IPS-20b (cell line): ENCODE data around the gene ZNF407.

Experiments
- H3K27ac ChIP-seq: one replicate; pipeline ENCODE4 v1.5.1; 2013; ENCODE audit warnings: low read length
- H3K27me3 ChIP-seq: 2 replicates; pipeline ENCODE4 v1.6.1; 2013; ENCODE audit warnings: mild to moderate bottlenecking, low read length, inconsistent platforms; ENCODE audit not compliant: insufficient read depth
- H3K36me3 ChIP-seq: 2 replicates; pipeline ENCODE4 v1.6.1; 2013; ENCODE audit warnings: low read depth, mild to moderate bottlenecking, inconsistent platforms, low read length, moderate library complexity; ENCODE audit not compliant: insufficient read depth
- H3K4me1 ChIP-seq: 2 replicates; pipeline ENCODE4 v1.6.1; 2013; ENCODE audit warnings: mild to moderate bottlenecking, control low read depth, inconsistent platforms, low read length, moderate library complexity; ENCODE audit not compliant: insufficient read depth
- H3K4me3 ChIP-seq: 2 replicates; pipeline ENCODE4 v1.5.1; 2013; ENCODE audit warnings: mild to moderate bottlenecking, low read length, inconsistent platforms
- H3K9ac ChIP-seq: 2 replicates; pipeline ENCODE4 v1.6.1; 2013; ENCODE audit warnings: low read depth, mild to moderate bottlenecking, inconsistent platforms, low read length, moderate library complexity
- H3K9me3 ChIP-seq: 2 replicates; pipeline ENCODE4 v1.6.1; 2013; ENCODE audit warnings: mild to moderate bottlenecking, low read depth, low read length, inconsistent platforms; ENCODE audit not compliant: insufficient read depth

Gene ZNF407

GRCh38 chr18:74652392-74652988 lies 54.8 kb downstream of the ZNF407 start:
- H3K9me3 ChIP-seq: no peaks in the 10 kb centered on the region
- no peak overlapping the region for H3K27ac ChIP-seq
- H3K4me3 ChIP-seq: no peak overlapping the region
- no peaks in the 10 kb centered on the region for H3K27me3 ChIP-seq
- H3K4me1 ChIP-seq: no peaks in the 10 kb centered on the region
- no peaks in the 10 kb centered on the region for H3K36me3 ChIP-seq
- no peak overlapping the region for H3K9ac ChIP-seq

- Histone ChIP-seq H3K4me3 (no peak overlapping the region), H3K27me3 (no peaks in the 10 kb centered on the region), H3K4me1 (no peaks in the 10 kb centered on the region), H3K27ac (no peak overlapping the region), H3K9me3 (no peaks in the 10 kb centered on the region), H3K9ac (no peak overlapping the region), H3K36me3 (no peaks in the 10 kb centered on the region)
Observed at GRCh38 chr18:74654638-74655037, 57.0 kb downstream of the ZNF407 start.

- Histone ChIP-seq H3K4me3 (no peak overlapping the region), H3K9ac (no peak overlapping the region), H3K4me1 (peaks cover 3% of the 10 kb centered on the region; the same call in 1 of the 2 replicates), H3K27ac (no peak overlapping the region), H3K27me3 (no peaks in the 10 kb centered on the region), H3K36me3 (no peaks in the 10 kb centered on the region), H3K9me3 (no peaks in the 10 kb centered on the region)
Observed at GRCh38 chr18:74661008-74661407, 63.3 kb downstream of the ZNF407 start.

GRCh38 chr18:74661691-74662090 lies 64.0 kb downstream of the ZNF407 start:
- Histone ChIP-seq H3K4me1 (peaks cover 3% of the 10 kb centered on the region; the same call in 1 of the 2 replicates), H3K9me3 (no peaks in the 10 kb centered on the region), H3K27ac (no peak overlapping the region)

GRCh38 chr18:74662622-74663021 lies 65.0 kb downstream of the ZNF407 start:
- H3K4me1 ChIP-seq: peaks cover 3% of the 10 kb centered on the region; the same call in 1 of the 2 replicates
- H3K36me3 ChIP-seq: no peaks in the 10 kb centered on the region
- H3K4me3 ChIP-seq: no peak overlapping the region
- no peak overlapping the region for H3K27ac ChIP-seq
- no peak overlapping the region for H3K9ac ChIP-seq
- H3K27me3 ChIP-seq: no peaks in the 10 kb centered on the region
- H3K9me3 ChIP-seq: no peaks in the 10 kb centered on the region

More at GRCh38 chr18:74661691-74662090, 64.0 kb downstream of the ZNF407 start:
- Histone ChIP-seq H3K27me3 (no peaks in the 10 kb centered on the region), H3K9ac (no peak overlapping the region), H3K36me3 (no peaks in the 10 kb centered on the region), H3K4me3 (no peak overlapping the region)

GRCh38 chr18:74665346-74665745 lies 67.7 kb downstream of the ZNF407 start:
- Histone ChIP-seq H3K9ac (no peak overlapping the region), H3K36me3 (no peaks in the 10 kb centered on the region)

GRCh38 chr18:74665905-74666304 lies 68.2 kb downstream of the ZNF407 start:
- peaks cover 3% of the 10 kb centered on the region; the same call in 1 of the 2 replicates for H3K4me1 ChIP-seq
- no peak overlapping the region for H3K4me3 ChIP-seq
- no peaks in the 10 kb centered on the region for H3K9me3 ChIP-seq
- no peaks in the 10 kb centered on the region for H3K36me3 ChIP-seq
- no peak overlapping the region for H3K27ac ChIP-seq
- no peak overlapping the region for H3K9ac ChIP-seq
- H3K27me3 ChIP-seq: no peaks in the 10 kb centered on the region

More at GRCh38 chr18:74665346-74665745, 67.7 kb downstream of the ZNF407 start:
- no peaks in the 10 kb centered on the region for H3K9me3 ChIP-seq
- H3K27me3 ChIP-seq: no peaks in the 10 kb centered on the region
- H3K4me1 ChIP-seq: peaks cover 3% of the 10 kb centered on the region; the same call in 1 of the 2 replicates
- H3K4me3 ChIP-seq: no peak overlapping the region
- no peak overlapping the region for H3K27ac ChIP-seq

GRCh38 chr18:74669136-74669798 lies 71.6 kb downstream of the ZNF407 start:
- Histone ChIP-seq H3K4me1 (no peaks in the 10 kb centered on the region), H3K9ac (no peak overlapping the region), H3K9me3 (no peaks in the 10 kb centered on the region), H3K27me3 (no peaks in the 10 kb centered on the region), H3K4me3 (no peak overlapping the region), H3K36me3 (no peaks in the 10 kb centered on the region), H3K27ac (no peak overlapping the region)

- Histone ChIP-seq H3K4me3 (no peak overlapping the region), H3K27me3 (no peaks in the 10 kb centered on the region), H3K9ac (no peak overlapping the region), H3K36me3 (no peaks in the 10 kb centered on the region), H3K9me3 (no peaks in the 10 kb centered on the region; the same call in 1 of the 2 replicates), H3K27ac (no peak overlapping the region), H3K4me1 (no peaks in the 10 kb centered on the region)
Observed at GRCh38 chr18:74672371-74672770, 74.7 kb downstream of the ZNF407 start.

- Histone ChIP-seq H3K27ac (no peak overlapping the region), H3K9me3 (no peaks in the 10 kb centered on the region; the same call in 1 of the 2 replicates), H3K27me3 (no peaks in the 10 kb centered on the region), H3K36me3 (no peaks in the 10 kb centered on the region), H3K4me1 (no peaks in the 10 kb centered on the region), H3K9ac (no peak overlapping the region), H3K4me3 (no peak overlapping the region)
Observed at GRCh38 chr18:74674487-74674886, 76.8 kb downstream of the ZNF407 start.

- Histone ChIP-seq H3K27me3 (no peaks in the 10 kb centered on the region), H3K9me3 (no peaks in the 10 kb centered on the region; the same call in 1 of the 2 replicates), H3K27ac (no peak overlapping the region), H3K4me1 (no peaks in the 10 kb centered on the region), H3K9ac (no peak overlapping the region), H3K4me3 (no peak overlapping the region), H3K36me3 (no peaks in the 10 kb centered on the region)
Observed at GRCh38 chr18:74679006-74679678, 81.5 kb downstream of the ZNF407 start.

- no peaks in the 10 kb centered on the region for H3K4me1 ChIP-seq
- H3K9ac ChIP-seq: no peak overlapping the region
- no peak overlapping the region for H3K4me3 ChIP-seq
- H3K27ac ChIP-seq: no peak overlapping the region
- no peaks in the 10 kb centered on the region; the same call in 1 of the 2 replicates for H3K9me3 ChIP-seq
- no peaks in the 10 kb centered on the region for H3K36me3 ChIP-seq
- H3K27me3 ChIP-seq: no peaks in the 10 kb centered on the region
Observed at GRCh38 chr18:74679679-74680076, 82.0 kb downstream of the ZNF407 start.
